ENCODE measurements around the gene DNAH10. TPM values are rescaled to one million over a fixed set of nuclear protein-coding genes. Genes with fewer than 3 reads are reported as not detected.

DNAH10 gene
- total RNA-seq, 1 donor from 2014 or later: 0.22 TPM

DNA sequence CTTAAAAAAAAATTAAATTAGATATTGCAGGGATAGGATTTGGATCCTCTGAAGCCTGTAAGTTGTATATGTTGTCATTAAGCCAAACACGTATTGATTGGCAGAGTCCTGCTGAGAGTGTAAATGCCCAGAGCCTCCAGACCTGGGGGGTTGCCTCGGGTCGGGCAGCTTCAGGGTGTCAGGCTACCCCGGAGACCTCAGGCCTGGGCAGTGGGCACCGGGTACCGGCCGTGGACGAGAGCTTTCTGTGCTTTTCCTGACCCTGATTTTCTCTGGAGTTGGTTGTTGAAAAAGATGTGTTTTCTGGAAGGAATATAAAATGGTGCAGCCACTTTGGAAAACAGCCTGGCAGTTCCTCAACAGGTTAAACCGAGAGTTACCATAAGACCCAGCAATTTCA, 96.1 kb downstream of the DNAH10 start:
- DNase-seq (ENCODE audit: missing footprints): no peak
- intact Hi-C loops (cut with DNase I): no loop called here
- ATAC-seq: no peak

DNA sequence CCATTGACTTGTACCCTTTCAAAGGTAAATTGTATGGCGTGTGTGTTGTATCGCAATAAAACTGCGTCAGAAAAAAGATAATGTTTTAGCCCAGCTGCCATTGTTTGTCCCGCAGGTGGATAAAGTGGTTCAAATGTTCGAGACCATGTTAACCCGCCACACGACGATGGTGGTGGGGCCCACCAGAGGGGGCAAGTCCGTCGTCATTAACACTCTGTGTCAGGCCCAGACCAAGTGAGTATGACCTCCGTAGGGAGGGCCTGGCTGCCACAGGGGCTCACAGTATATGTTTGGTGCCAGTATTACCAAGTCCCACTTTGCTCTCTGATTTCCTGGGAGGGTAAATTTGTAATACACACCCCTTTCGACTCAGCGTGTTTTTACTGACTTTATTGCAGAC, 96.9 kb downstream of the DNAH10 start:
- intact Hi-C loops (cut with DNase I): no loop called here
- ATAC-seq (no peak), DNase-seq (ENCODE audit: missing footprints) (no peak)

DNA sequence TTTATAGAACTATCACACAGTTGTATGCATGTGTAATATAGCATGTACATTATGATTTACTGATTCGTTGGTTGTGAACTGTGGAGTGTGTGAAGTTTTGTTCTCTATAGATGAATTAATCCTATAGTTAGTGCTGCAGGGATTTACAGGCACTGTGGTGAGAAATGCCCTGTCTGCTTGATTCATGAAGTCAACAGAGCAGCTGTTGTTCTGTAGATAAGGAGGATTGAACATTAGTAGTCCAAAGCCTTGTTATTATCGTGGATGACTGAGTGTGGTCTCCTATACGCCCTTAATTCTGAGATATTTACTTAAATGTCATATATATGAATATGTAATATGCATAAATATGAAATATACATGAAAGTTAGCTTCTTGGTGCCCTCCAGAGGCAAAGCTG, 98.3 kb downstream of the DNAH10 start:
- DNase-seq (ENCODE audit: missing footprints): no peak
- no peak for ATAC-seq
- intact Hi-C loops (cut with DNase I): no loop called here

DNA sequence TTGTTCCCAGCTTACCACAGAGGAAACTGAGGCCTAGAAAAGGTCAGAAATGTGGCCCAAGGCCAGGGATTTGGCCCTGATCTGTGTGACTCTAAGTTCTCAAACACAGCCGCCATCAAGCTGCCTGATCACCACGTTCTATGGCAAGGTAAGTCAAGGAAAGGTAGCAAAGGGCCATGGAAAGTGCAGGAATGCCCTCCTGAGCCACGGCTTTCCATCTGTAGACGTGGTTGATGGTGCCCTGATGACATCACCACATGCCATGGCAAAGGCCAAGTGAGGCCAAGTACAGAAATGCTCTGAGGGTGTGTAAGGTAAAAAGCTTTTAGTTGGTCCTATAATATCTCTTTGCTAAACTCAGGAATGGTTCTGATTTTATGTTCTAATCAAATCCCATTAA, 99.3 kb downstream of the DNAH10 start:
- intact Hi-C loops (cut with DNase I): no loop called here
- no peak for DNase-seq (ENCODE audit: missing footprints)

DNA sequence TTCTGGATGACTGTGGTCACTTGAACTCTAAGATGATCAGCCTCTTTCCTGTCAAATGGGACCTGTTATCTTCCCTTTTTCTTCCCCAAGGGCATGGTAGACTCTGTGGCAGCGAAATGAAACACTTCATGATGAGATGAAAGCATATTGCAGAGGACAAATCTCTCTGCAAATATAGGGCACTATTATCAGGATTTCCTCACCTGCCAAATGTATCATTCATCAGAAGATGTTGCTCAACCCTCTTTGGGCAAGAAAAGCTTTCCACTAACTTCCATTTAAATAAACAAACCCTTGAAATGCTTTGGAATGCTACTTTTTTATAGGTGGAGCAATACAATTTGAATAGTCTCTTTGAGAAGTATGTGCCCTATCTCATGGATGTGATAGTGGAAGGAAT, 105.0 kb downstream of the DNAH10 start:
- ATAC-seq: no peak
- no peak for DNase-seq (ENCODE audit: missing footprints)
- intact Hi-C loops (cut with DNase I): no loop called here

More for the DNA sequence above, 99.3 kb downstream of the DNAH10 start:
- ATAC-seq: no peak

DNA sequence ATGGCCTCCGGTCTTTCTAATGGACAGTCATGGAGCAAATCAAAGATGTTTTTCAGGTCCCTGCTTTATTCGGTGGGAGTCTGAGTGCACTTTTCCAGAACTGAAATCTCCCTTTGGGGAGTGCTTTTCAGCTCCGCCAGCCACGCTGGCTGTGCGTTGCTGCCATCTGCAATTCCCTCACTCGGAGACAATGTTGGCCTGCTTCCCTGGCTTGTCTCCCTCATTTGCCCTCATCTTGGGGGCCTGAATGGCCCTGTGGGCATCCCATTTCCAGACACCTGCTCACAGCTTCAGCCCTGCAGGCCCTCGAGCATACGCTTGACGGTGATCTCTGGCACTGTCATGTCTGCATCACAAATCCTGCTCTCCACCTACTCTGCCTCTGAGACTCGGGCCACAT, 106.7 kb downstream of the DNAH10 start:
- ATAC-seq: no peak
- intact Hi-C loops (cut with DNase I): no loop called here

DNA sequence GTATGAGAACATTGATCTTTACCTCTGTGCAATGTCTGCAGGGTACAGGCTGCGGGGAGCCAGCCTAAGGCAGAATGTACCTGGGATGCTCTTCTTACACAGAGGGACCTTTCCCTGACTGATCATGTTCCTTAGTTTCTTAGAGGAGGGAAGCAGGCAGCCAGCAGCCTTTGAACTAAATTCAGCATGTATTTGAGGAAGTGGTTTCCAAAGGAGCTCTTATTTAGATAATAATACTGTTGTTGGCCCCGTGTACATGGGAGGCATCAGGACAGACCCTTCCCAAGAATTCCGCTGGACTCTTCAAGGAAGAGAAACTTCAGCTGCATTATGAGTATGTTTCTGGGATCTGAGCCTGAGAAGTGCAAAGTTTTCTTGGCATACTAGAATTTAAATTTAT, 111.7 kb downstream of the DNAH10 start:
- intact Hi-C loops (cut with DNase I): no loop called here

More for the DNA sequence above, 106.7 kb downstream of the DNAH10 start:
- DNase-seq (ENCODE audit: missing footprints): no peak

DNA sequence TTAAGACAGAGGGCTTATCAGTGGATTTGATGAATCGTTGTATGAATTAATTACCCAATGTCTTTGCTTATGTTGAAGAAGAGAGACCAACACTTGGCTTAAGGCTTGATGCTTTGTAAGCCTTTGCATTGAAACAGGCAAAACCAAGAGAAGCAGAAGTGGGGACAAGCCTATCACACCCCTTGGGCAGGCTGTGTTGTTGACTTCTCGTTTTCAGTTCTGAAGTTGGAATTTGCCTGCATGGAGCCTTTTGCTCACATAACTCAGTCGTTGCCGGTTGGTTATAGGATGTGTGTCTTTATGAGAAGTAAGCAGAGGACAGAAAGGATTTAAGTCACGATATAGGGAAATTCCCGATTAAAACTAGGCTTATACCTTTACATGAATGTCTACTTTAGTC, 115.9 kb downstream of the DNAH10 start:
- intact Hi-C loops (cut with DNase I): no loop called here
- DNase-seq (ENCODE audit: missing footprints): no peak
- no peak for ATAC-seq

More for the DNA sequence above, 111.7 kb downstream of the DNAH10 start:
- ATAC-seq: no peak
- no peak for DNase-seq (ENCODE audit: missing footprints)

DNA sequence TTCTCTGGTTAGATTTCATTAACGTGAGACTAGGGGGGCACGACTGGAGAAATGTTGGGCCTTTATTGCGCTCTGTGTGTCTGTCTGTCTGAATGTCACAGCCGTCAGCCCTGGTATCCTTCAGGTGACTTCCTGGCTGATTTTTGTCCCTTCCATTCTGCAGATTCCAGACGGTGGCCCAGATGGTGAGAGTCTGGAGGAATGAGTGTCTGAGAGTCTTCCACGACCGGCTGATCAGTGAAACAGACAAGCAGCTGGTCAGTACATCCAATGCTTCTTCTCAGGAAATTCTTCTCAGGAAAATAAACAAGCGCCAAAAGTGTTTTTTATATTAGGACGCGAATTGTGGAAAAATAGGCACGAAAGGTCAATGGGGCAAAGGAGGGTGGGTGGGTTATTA, 117.0 kb downstream of the DNAH10 start:
- intact Hi-C loops (cut with DNase I): no loop called here
- ATAC-seq: no peak
- no peak for DNase-seq (ENCODE audit: missing footprints)

DNA sequence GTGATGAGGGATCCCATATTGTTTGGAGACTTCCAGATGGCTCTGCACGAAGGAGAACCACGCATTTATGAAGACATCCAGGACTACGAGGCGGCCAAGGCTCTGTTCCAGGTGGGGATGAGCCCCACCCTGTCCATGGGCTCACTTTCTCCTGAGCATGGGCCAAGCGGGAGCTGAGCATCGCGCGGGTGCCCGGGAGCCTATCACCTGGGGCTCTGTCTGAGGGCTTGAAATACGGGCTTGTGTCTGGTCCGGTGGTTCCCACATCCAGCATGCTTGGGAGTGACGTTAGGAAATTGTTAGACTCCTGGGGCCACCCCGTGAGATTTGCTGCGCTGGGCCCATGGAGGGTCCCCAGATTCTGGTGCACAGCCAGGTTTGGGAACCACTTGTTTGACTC, 117.6 kb downstream of the DNAH10 start:
- no peak for ATAC-seq
- intact Hi-C loops (cut with DNase I): no loop called here
- DNase-seq (ENCODE audit: missing footprints): no peak

DNA sequence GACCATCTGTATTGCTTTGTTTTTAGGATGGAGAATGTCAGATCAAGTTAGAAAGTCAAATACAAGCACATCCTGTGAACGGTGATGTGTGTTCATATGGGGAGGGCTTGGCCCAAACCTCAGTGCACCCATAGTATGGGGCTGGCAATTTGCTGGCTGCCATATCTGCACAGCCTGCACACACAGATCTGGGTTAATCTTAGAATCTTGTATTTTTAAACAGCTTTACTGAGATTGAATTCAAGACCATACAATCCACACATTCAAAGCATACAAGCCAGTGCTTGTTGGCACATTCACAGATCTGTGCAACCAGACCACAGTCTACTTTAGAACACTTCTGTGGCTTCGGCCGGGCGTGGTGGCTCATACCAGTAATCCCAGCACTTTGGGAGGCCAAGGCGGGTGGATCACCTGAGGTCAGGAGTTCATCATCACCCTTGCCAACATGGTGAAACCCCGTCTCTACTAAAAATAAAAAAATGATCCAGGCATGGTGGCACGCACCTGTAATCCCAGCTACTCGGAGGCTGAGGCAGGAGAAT, 120.1 kb downstream of the DNAH10 start:
- no peak for ATAC-seq
- intact Hi-C loops (cut with DNase I): no loop called here

DNA sequence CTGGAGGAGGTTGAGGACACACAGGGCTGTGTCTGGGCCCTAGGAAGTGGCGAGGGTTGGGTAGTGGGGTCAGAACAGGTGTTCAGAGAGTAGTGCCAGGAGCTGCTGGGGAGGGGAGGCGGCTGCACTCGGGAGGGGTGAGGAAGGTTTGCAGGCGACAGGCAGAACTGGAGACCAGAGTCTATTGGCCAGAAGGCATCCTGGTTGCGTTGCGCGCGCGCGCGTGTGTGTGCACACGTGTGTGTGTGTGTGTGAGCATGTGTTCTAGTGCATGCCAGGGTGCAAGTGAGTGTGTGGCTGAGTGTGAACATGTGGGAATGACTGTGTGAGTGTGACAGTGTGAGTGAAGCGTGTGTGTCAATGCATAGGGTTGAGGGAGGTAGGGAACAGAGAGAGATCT, 124.2 kb downstream of the DNAH10 start:
- intact Hi-C loops (cut with DNase I): no loop called here
- DNase-seq (ENCODE audit: missing footprints): no peak
- ATAC-seq: no peak

More for the DNA sequence above, 120.1 kb downstream of the DNAH10 start:
- no peak for DNase-seq (ENCODE audit: missing footprints)

DNA sequence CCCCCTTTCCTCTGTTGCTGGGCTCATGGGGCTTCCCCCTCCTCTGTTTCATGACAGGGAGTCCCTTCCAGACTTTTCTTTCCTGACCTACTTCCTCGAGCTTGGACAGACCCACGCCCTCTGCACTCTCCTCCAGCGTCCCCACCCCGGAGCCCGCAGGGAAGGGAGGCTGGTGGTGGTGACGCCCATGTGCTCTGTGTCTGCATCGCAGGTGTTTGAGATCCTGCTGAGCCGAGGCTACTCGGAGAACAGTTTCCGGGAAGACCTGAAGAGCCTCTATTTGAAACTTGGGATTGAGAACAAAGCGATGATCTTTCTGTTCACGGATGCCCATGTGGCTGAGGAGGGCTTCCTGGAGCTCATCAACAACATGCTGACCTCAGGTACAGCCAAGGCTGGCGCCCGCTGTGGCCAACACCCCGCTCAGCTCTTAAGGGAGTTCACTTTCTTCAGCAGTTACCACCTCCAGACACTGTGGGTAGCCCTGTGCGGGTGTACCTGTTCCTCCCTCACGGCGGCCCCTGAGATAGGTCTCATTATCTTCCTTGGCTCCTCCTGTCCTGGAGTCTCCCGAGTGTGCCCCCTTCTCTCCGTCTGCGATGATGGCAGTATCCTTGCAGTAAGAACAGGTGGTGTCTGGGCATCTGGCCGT, 125.0 kb downstream of the DNAH10 start:
- ATAC-seq (no peak), DNase-seq (ENCODE audit: missing footprints) (no peak)
- intact Hi-C loops (cut with DNase I): no loop called here

DNA sequence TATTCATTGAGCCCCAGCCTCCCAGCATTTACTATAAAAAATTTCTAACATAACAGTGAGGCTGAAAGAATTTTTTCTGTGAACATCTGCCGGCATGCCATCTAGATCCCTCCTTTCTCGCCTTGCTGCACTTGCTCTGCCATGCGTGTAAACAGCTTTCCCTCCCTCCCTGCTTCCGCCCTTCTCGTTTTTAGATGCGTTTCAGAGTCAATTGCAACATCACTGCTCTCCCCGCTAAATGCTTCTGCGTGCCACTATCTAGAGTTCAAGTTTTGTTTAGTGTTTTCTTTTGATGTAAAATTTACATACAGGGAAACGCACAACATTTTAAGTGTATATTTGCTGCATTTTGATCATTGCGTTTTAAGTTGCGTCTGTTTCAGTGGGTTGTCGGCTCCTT, 126.9 kb downstream of the DNAH10 start:
- intact Hi-C loops (cut with DNase I): no loop called here
- no peak for ATAC-seq
- no peak for DNase-seq (ENCODE audit: missing footprints)

DNA sequence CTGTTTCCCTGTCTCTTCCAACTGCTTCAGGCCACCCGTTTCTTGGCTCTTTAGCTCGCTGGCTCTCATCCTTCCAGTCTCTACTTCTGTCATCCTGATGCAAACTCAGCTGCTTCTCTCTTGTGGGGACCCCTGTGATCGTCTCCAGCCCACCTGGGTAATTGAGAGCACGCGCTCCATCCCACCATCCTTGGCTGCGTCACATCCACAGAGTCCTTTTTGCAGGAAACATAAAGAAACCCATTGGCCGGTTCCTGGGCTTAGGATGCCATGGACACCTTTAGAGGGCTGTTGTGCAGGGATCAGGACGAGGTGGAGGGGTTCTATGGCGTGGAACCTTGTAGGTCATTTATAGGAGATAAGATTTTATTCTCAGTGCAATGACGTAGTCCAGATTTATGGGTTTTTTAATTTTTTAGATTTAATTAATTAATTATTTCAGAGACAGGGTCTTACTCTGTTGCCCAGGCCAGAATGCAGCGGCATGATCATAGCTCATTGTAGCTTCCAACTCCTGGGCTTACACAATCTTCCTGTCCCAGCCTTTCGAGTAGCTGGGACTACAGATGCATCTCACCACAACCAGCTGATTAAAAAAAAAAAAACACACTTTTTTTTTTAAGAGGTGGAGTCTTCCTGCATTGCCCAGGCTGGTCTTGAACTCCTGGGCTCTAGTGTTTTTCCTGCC, 127.9 kb downstream of the DNAH10 start:
- no peak for DNase-seq (ENCODE audit: missing footprints)
- intact Hi-C loops (cut with DNase I): no loop called here
- ATAC-seq: no peak

DNA sequence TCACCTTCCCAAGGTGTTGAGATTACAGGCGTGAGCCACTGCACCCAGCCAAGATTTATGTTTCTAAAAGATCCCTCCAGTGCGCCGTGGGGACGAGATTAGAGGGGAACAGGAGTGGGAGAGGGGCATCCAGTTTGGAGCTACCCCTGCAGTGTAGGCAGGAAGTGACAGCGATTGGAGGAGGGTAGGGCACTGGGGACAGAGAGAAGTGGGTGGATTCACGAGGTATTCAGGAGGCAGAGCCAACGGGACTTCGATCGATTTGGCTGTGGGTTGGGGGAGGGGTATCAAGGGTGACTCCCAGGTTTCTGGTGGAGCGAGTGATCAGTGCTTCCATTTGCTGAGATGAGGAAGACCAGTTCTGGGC, 128.4 kb downstream of the DNAH10 start:
- intact Hi-C loops (cut with DNase I): no loop called here
- no peak for DNase-seq (ENCODE audit: missing footprints)
- no peak for ATAC-seq

DNA sequence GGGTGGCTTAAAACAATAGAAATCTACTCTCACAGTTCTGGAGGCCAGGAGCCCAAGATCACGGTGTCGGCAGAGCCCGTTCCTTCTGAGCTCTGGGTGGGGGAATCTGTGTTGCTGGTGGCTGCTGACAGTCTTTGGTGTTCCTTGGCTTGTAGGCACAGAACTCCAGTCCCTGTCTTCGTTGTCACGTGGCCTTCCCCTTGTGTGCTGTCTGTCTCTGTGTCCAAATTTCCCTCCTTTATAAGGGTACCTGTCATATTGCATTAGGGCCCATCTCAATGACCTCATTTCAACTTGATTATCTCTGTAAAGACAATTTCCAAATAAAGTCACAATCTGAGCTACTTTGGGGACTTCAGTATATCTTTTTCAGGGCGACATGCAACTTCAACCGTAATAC, 128.9 kb downstream of the DNAH10 start:
- intact Hi-C loops (cut with DNase I): no loop called here
- DNase-seq (ENCODE audit: missing footprints) (no peak), ATAC-seq (no peak)

DNA sequence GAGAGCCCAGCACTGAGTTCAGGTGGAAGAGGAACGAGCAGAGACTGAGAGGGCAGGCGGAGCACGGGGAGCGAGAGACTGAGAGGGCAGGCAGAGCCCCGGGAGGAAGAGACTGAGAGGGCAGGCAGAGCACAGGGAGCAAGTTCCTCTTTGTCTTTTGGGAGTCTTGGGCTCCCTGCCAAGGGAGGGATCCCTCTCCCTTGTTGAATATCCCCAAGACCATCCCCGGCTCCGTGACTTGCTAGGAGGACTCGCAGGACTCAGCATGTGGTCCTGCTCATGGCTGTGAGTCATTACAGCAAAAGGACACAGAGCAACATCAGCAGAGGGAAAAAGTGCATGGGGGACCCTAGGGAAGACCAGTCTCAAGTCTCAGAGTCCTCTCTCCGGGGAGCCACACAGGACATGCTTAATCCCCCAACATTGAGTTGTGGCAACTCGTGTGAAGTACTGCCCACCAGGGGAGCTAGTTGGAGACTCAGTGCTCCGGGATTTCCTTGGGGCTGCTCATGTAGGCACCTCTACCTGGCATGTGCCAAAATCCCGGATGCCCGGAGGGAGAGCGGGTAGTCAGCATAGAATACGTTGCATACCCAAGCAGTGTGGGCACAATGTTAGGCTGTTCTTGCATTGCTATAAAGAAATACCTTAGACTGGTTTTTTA, 129.5 kb downstream of the DNAH10 start:
- DNase-seq (ENCODE audit: missing footprints): no peak
- no peak for ATAC-seq
- intact Hi-C loops (cut with DNase I): no loop called here

DNA sequence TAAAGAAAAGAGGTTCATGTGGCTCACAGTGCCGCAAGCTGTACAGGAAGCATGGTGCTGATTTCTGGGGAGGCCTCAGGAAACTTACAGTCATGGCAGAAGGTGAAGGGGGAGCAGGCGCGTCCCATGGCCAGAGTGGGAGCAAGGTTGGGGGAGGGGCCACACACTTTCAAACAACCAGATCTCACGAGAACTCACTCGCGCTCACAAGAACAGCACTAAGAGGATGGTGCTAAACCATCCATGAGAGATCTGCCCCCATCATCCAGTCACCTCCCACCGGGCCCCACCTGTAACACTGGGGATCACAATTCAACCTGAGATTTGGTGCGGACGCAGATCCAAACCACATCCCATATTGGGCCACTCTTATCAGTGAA, 130.1 kb downstream of the DNAH10 start:
- ATAC-seq: no peak
- no peak for DNase-seq (ENCODE audit: missing footprints)
- intact Hi-C loops (cut with DNase I): no loop called here

DNA sequence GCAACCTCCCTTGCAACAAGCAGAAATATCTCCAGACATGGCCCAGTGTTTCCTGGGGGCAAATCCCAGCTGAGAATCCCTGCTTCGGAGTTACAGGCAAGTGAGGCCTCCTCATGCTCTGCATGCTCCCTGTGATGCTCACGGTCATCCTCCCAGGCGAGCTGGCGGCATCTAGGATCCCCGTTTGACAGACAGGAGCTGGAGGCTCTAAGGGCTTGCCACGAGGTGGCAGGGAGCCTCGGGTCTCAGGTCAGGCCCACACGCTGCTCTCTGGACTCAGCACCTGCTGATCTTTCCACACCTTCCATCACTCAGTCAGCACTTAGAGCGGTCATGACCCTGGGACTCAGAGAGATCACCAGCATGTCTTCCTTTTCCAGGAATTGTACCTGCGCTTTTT, 130.8 kb downstream of the DNAH10 start:
- ATAC-seq (no peak), DNase-seq (ENCODE audit: missing footprints) (no peak)
- intact Hi-C loops (cut with DNase I): no loop called here

Data from Right ventricle myocardium inferior (tissue), 1 donor.